Activated CD4-positive, alpha-beta T cell treated with anti-CD3 and anti-CD28 coated beads, Interleukin-2, amount 50 U/mL, for 24 hours (primary cell): ENCODE measurements around the gene RBM26.
A peak's percentile ranks its signal among the peaks of the same experiment; 100 is the strongest.

Source experiments
- DNase-seq, 2 donors: peaks; one replicate each; pipeline ENCODE4 v3.0.0-alpha.2; 2020; ENCODE audit warnings: low read depth in 1 of 2, low spot score in 1 of 2

Gene RBM26

GRCh38 chr13:79405831-79406596, at the start of gene RBM26:
Gene RBM26 (minus strand): TSS chr13:79406255. CDS start chr13:79405774, 481 bp downstream.
- DNase-seq, result peak; percentile 84 to 90

- DNase-seq, result no peak
Measured at GRCh38 chr13:79455331-79455730, 49.3 kb upstream of the RBM26 start.

GRCh38 chr13:79452239-79452913, 46.3 kb upstream of the RBM26 start:
- DNase-seq, result no peak

- peak; percentile 74 to 94 for DNase-seq
Measured at GRCh38 chr13:79451500-79451962, 45.5 kb upstream of the RBM26 start.

DNA sequence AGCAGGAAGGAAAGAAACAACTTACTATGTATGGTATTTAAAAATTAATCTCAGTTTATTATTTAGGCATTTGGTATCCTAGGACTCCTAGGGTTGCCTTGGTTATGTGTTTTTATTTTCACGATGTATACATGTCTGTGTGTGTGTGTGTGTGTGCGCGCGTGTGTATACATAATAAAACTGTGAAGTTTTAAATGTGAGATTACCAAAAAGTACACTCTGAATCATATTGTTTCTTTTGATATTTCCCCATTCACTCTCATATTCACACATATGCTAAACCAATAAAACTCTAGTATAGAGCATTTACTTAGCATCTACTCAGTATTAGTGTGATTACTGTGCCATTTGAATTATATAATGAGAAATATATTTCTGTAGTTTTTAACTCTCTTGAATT, 44.1 kb upstream of the RBM26 start:
- no peak for DNase-seq

GRCh38 chr13:79448413-79448812, 42.4 kb upstream of the RBM26 start:
- no peak for DNase-seq

DNA sequence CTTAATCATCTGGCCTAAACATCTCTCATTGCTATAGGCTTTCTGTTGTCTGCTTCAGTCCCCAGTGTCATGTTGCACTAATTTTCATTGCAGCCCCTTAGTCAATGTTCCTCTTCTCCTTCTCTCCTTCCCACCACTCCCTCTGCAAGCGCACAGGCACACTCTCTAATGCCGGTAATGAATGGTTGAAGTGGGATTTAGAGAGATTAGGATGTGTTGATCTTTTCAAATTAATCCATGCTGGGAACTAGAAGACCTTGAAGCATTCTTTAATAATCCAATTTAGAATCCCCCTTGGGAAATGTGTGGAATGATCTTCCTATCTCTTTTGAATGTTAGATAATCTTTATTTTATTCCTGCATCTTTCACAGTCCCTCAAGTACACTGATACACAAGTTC, 41.7 kb upstream of the RBM26 start:
- no peak for DNase-seq

- DNase-seq, result no peak
Measured at GRCh38 chr13:79447141-79447540, 41.1 kb upstream of the RBM26 start.

DNA sequence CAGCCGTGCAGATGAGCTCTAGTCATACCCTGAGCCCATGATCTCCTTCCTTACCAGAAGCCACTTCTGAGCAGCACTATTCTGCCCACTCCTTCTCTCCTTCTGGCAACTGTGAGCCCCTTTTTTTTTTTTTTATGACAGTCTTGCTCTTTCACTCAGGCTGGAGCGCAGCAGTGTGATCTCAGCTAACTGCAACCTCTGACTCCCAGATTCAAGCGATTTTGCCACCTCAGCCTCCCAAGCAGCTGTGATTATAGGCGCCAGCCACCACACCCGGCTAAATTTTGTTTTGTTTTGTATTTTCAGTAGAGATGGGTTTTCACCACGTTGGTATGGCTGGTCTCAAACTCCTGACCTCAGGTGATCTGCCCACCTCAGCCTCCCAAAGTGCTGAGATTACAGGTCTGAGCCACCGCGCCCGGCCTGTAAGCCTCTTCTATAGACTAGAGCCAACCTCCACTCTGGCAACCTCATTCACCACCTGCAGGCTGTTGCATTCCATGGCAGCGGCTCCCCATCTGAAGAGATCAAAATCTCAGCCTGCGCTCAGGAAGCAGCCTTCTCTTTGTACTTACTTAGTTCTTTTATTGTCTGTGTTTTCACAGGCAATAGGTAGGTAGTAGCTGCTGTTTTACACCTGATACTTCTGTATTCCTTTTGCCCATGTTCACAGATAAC, 40.1 kb upstream of the RBM26 start:
- DNase-seq, result no peak

GRCh38 chr13:79442706-79443105, 36.7 kb upstream of the RBM26 start:
- DNase-seq, result no peak

GRCh38 chr13:79442221-79442620, 36.2 kb upstream of the RBM26 start:
- DNase-seq, result no peak

GRCh38 chr13:79440958-79441528, 35.0 kb upstream of the RBM26 start:
- no peak for DNase-seq

DNA sequence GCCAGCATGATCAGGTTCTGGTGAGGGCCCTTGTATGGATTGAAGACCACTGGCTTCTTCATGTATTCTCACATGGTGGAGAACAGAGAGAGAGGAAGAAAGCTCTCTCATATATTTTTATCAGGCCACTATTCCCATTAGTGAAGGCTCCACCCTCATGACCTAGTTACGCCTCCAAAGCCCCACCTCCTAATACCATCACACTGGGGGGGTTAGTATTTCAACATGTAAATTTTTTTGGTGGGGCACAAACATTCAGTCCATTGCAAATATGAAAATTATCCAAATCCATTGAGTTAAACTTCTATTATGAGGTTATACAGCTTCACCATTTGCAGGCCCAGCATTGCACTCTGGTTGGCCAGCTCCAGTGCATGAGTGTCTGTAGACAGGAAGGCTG, 33.2 kb upstream of the RBM26 start:
- DNase-seq, result no peak

DNA sequence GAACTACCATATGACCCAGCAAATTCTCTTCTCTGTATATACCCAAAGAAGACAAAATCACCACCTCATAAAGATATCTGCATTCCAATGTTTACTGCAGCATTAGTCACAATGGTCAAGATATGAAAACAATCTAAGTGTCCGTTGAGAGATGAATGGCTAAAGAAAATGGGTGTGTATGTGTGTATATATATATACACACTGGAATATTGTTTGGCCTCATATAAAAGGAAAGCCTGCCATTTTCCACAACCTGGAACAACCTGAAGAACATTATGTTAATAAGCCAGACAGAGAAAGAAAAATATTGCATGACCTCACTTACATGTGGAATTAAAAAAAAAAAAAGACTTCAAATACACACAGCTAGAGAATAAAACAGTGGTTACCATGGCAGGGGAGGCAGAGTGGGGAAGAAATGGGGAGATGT, 29.5 kb upstream of the RBM26 start:
- DNase-seq, result no peak

DNA sequence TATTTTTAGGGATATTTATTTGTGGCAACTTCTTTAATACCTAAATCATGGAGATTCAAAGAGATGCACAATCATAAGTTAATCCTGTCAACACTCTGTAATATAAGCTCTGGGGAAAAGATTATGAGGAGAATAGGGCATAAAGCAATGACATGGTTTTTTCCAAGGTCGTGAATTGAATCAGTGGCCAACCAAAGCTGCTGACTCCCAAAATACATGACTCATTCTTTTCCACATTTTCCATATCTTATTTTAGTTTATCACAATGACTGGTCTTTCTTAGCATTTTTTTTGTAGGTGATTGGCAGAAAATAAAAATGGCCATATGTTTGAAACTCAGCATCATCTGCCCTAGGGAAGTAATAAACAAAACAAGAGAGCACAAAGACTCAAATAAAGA, 28.5 kb upstream of the RBM26 start:
- no peak for DNase-seq

DNA sequence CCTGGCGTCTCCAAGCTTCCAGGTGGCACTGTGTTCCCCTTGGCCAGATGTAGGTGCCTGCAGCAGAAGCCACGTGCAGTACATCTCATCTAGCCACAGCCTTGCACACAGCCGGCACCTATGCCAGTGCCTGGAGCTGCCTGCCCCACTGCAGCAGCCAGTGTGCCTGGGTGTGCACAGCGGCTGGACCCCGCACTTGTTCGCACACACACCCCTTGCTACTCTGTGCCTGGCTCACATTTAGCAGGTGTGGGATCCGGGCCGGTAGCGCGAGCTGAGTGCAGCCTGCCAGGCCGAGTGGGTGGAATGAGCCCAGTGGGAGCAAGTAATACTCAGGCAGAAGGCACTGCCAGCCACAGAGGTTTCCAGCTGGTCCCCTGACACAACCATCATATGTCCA, 26.9 kb upstream of the RBM26 start:
- no peak for DNase-seq

GRCh38 chr13:79432086-79432485, 26.0 kb upstream of the RBM26 start:
- DNase-seq, result no peak

- DNase-seq, result no peak
Measured at GRCh38 chr13:79429309-79429708, 23.3 kb upstream of the RBM26 start.

DNA sequence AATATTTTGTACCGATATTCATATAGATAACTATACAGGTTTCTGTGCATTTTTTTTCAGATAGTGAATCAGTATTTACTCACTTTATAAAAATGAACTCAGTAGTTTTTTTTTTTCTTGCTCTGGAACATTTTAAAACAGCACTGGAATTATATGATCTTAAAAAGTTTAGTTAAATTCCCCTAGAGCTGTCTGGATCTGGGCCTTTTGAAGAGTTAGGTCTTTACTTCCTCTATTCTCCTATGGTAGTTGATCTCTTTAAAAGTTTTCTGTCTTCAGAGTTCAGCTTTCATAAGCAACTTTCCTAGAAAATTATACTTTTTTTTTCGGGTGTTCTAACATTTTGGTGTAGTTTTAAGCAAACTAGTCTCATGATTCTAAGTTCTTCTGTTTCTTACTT, 21.8 kb upstream of the RBM26 start:
- DNase-seq, result no peak

DNA sequence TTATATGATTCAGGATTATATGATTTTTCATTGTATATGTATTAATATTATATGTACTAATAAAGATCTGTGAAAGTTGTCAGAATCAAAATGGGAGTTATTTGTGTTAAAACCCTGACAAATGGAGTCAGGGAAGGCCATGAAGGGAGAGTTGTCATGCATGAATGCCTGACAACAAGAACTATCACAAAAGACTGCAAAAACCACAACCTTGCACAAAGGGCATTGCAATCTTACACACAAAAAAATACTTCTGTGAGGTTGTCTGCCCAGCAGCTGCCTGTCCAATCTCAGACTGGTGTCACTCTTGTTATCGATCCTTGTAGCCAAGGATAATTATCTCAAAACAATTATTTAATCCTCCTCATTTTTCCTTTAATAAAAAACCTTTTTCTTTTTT, 21.2 kb upstream of the RBM26 start:
- DNase-seq, result no peak

GRCh38 chr13:79423801-79424642, 18.0 kb upstream of the RBM26 start:
- DNase-seq, result no peak
